ENCODE results near the gene SMG9. TPM values are rescaled to one million over a fixed set of nuclear protein-coding genes. Genes with fewer than 3 reads are reported as not detected.

SMG9 gene
- total RNA-seq, 1 experiment from 2014 or later: 52.2 TPM

DNA sequence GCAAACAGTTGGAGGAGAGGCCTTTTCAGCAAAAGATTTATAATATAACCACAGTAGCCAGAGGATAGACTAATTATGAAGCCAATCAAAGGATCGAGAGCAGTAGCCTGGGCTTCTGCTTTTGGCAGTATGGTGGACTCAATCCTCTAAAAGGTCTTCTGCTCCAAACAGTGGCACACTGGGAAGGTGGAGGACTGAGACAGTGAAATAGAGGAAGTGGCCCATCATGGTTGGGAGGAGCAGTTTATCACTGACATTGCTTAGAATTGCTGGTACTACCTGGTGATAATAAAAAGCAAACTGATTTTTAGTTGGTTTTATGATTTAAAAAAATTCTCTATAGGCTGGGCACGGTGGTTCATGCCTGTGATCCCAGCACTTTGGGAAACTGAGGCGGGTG is 63.9 kb downstream of the SMG9 start:
- H4K91ac ChIP-seq (ENCODE audit: insufficient read length, low read depth, low read length): no peak overlapping the region
- no CpG with 5 or more reads among the region's 3 CpGs for WGBS (ENCODE audit: extremely low coverage, insufficient read length, low lambda C conversion rate)
- no peaks in the 10 kb centered on the region for H3K9me3 ChIP-seq (ENCODE audit: control insufficient read depth, low read depth, low read length)
- no peaks in the 10 kb centered on the region; the same call in 1 of the 2 replicates for H3K4me1 ChIP-seq (ENCODE audit: insufficient read depth, low read length)
- H2AK5ac ChIP-seq (ENCODE audit: insufficient read length, low read length): no peak overlapping the region
- H3K4me2 ChIP-seq (ENCODE audit: insufficient read depth, insufficient read length, low read length): no peak overlapping the region
- no peaks in the 10 kb centered on the region for H3K27me3 ChIP-seq (ENCODE audit: insufficient read depth, low read length)
- H3T11ph ChIP-seq (ENCODE audit: low read length): no peak overlapping the region
- H2BK15ac ChIP-seq (ENCODE audit: low read depth, low read length): no peak overlapping the region
- no peak overlapping the region for H3K56ac ChIP-seq (ENCODE audit: insufficient read length, low read depth, low read length)
- H3K4ac ChIP-seq (ENCODE audit: low read depth, low read length): no peak overlapping the region
- no peaks in the 10 kb centered on the region for H4K20me1 ChIP-seq (ENCODE audit: control insufficient read depth, insufficient read depth, insufficient read length)
- H3K4me3 Mint-ChIP-seq: no peak overlapping the region
- no peak overlapping the region for H2AFZ ChIP-seq (ENCODE audit: low read length)
- no peak overlapping the region for H3K27ac ChIP-seq (ENCODE audit: insufficient read length, low read depth, low read length)
- no peak overlapping the region for H3K9ac ChIP-seq (ENCODE audit: extremely low read depth, insufficient read length, low read length)
- H2BK20ac ChIP-seq (ENCODE audit: low read depth, low read length, poor library complexity, severe bottlenecking): no peak overlapping the region
- H4K8ac ChIP-seq (replicated peaks; ENCODE audit: insufficient read length, low read depth, low read length): no peak overlapping the region
- H3K9me3 Mint-ChIP-seq: peaks cover 6 to 24% of the 10 kb centered on the region in 2 experiments; a peak in 4 of 5 replicates
- no peak for DNase-seq
- H2BK120ac ChIP-seq (ENCODE audit: low read depth, low read length, poor library complexity, severe bottlenecking): no peak overlapping the region
- H3K36me3 Mint-ChIP-seq (ENCODE audit: insufficient read depth in 1 of 3, low read depth in 3 of 3): peaks cover 0 to 2% (median 0%) of the 10 kb centered on the region in 3 experiments; a peak in 1 of 7 replicates
- H3K18ac ChIP-seq (ENCODE audit: insufficient read length, low read depth, low read length): no peak overlapping the region
- H3K14ac ChIP-seq (ENCODE audit: insufficient read depth, low read length): no peak overlapping the region
- TF ChIP-seq, protein P1, sequence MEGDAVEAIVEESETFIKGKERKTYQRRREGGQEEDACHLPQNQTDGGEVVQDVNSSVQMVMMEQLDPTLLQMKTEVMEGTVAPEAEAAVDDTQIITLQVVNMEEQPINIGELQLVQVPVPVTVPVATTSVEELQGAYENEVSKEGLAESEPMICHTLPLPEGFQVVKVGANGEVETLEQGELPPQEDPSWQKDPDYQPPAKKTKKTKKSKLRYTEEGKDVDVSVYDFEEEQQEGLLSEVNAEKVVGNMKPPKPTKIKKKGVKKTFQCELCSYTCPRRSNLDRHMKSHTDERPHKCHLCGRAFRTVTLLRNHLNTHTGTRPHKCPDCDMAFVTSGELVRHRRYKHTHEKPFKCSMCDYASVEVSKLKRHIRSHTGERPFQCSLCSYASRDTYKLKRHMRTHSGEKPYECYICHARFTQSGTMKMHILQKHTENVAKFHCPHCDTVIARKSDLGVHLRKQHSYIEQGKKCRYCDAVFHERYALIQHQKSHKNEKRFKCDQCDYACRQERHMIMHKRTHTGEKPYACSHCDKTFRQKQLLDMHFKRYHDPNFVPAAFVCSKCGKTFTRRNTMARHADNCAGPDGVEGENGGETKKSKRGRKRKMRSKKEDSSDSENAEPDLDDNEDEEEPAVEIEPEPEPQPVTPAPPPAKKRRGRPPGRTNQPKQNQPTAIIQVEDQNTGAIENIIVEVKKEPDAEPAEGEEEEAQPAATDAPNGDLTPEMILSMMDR (conservative IDR thresholded peaks at IDR 0.05): no peak
- H2BK12ac ChIP-seq (ENCODE audit: insufficient read length, low read depth, low read length): no peak overlapping the region
- no peak overlapping the region for H3K27ac Mint-ChIP-seq
- H3K23me2 ChIP-seq (ENCODE audit: insufficient read length, low read depth, low read length, poor library complexity, severe bottlenecking): no peaks in the 10 kb centered on the region
- H3K23ac ChIP-seq (ENCODE audit: insufficient read length, low read depth, low read length): no peak overlapping the region
- no peak overlapping the region for H2BK5ac ChIP-seq (ENCODE audit: insufficient read length, low read length)
- H4K5ac ChIP-seq (ENCODE audit: insufficient read length, low read depth, low read length): no peak overlapping the region
- H3K79me1 ChIP-seq (ENCODE audit: insufficient read depth, low read depth, low read length, poor library complexity, severe bottlenecking): no peaks in the 10 kb centered on the region
- peaks cover 22% of the 10 kb centered on the region for H3K27me3 Mint-ChIP-seq (ENCODE audit: low read depth)
- H3K79me2 ChIP-seq (ENCODE audit: insufficient read depth, low read length): no peaks in the 10 kb centered on the region
- H3K4me1 Mint-ChIP-seq: peaks cover 13 to 20% of the 10 kb centered on the region in 2 experiments

Measured in H9 (cell line).